ENCODE data around the gene IL23A. TPM values are rescaled to one million over a fixed set of nuclear protein-coding genes. Genes with fewer than 3 reads are reported as not detected.
"Not testable (repeated sequence)": the region's sequence is repeated elsewhere in the genome, so short reads cannot be mapped to it uniquely, and the experiment has no call there.

The IL23A gene
- total RNA-seq, 4 donors from 2014 or later: 0.67 to 1.1 TPM; not detected in 2

GRCh38 chr12:56333197-56333678, 5.4 kb upstream of the IL23A start:
- intact Hi-C loops (cut with DNase I): loop anchor here (10.0 kb wide), 1 partner anchor 132 kb away; the partner anchor contains the start of gene SPRYD4
- no peak for TF ChIP-seq POLR2A (IDR thresholded peaks at IDR 0.05)
- TF ChIP-seq, protein P1, sequence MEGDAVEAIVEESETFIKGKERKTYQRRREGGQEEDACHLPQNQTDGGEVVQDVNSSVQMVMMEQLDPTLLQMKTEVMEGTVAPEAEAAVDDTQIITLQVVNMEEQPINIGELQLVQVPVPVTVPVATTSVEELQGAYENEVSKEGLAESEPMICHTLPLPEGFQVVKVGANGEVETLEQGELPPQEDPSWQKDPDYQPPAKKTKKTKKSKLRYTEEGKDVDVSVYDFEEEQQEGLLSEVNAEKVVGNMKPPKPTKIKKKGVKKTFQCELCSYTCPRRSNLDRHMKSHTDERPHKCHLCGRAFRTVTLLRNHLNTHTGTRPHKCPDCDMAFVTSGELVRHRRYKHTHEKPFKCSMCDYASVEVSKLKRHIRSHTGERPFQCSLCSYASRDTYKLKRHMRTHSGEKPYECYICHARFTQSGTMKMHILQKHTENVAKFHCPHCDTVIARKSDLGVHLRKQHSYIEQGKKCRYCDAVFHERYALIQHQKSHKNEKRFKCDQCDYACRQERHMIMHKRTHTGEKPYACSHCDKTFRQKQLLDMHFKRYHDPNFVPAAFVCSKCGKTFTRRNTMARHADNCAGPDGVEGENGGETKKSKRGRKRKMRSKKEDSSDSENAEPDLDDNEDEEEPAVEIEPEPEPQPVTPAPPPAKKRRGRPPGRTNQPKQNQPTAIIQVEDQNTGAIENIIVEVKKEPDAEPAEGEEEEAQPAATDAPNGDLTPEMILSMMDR (IDR thresholded peaks at IDR 0.05): peak in 1 of 6 experiments; percentile 9
- 25 to 27% methylated on average over 8 of the region's 8 CpGs for WGBS, 2 donors

GRCh38 chr12:56333679-56334489, 4.8 kb upstream of the IL23A start, which contains the start of gene PAN2:
Gene PAN2, minus strand, starts transcription at chr12:56334000. Its CDS starts 906 bp downstream, at chr12:56333094.
- peak; percentile 97 to 98 for DNase-seq
- Histone ChIP-seq H3K27me3 (no peaks in the 10 kb centered on the region), H3K9me3 (no peaks in the 10 kb centered on the region), H3K4me3 (replicated peaks in 1 of 3) (peak within 1 kb of the TSS; percentile 41 to 76 (median 52)), H3K27ac (peak within 1 kb of the TSS; percentile 93 to 97 (median 96)), H3K4me1 (peaks cover 8 to 19% of the 10 kb centered on the region in 2 donors), H3K36me3 (no peaks in the 10 kb centered on the region)
- intact Hi-C loops (cut with DNase I): loop anchor here (10.0 kb wide), 1 partner anchor 131 kb away; the partner anchor contains the start of gene SPRYD4
- TF ChIP-seq, protein P1 (IDR thresholded peaks at IDR 0.05): peak; percentile 12 to 56 (median 40)
- peak in 1 of 2 donors; percentile 90 for TF ChIP-seq POLR2A (IDR thresholded peaks at IDR 0.05)
- WGBS, 2 donors: 0 to 1% methylated on average over 31 to 45 of the region's 45 CpGs

More at GRCh38 chr12:56333197-56333678, 5.4 kb upstream of the IL23A start:
- Histone ChIP-seq H3K4me1 (peaks cover 8 to 19% of the 10 kb centered on the region in 2 donors), H3K4me3 (replicated peaks in 1 of 3) (peak overlapping the region; percentile 41 to 76 (median 49)), H3K27me3 (no peaks in the 10 kb centered on the region), H3K36me3 (no peaks in the 10 kb centered on the region), H3K27ac (peak overlapping the region; percentile 93 to 97 (median 96)), H3K9me3 (no peaks in the 10 kb centered on the region)
- peak in 1 of 2 donors; percentile 8 for DNase-seq

DNA sequence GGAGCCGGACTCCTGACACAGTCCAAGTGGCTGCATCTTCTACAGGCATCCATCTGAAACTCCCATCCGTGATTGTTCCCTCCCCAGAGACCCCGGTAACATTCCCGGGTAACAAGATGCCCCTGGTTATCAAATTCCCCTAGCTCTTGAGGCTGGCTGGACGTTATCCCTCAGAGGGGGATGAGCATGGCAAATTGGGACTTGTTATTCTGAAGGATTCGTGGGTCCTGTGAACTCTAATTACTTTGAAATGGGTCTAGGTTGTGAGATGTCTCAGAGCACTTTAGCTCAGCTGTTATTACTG, 4.2 kb upstream of the IL23A start:
- no peaks in the 10 kb centered on the region for H3K27me3 ChIP-seq
- intact Hi-C loops (cut with DNase I): loop anchor here (10.0 kb wide), 1 partner anchor 130 kb away; the partner anchor contains the start of gene SPRYD4

GRCh38 chr12:56335527-56335926, 3.2 kb upstream of the IL23A start:
- 93 to 97% methylated on average over 8 of the region's 8 CpGs for WGBS, 2 donors
- peaks cover 8 to 19% of the 10 kb centered on the region in 2 donors for H3K4me1 ChIP-seq
- H3K9me3 ChIP-seq; H3K4me3 ChIP-seq (replicated peaks in 1 of 3); H3K27me3 ChIP-seq; H3K27ac ChIP-seq; DNase-seq; H3K36me3 ChIP-seq: not testable (repeated sequence)
- intact Hi-C loops (cut with DNase I): loop anchor here (10.0 kb wide), 1 partner anchor 129 kb away; the partner anchor contains the start of gene SPRYD4

More for the DNA sequence above, 4.2 kb upstream of the IL23A start:
- Histone ChIP-seq H3K4me3 (replicated peaks in 1 of 3) (peak overlapping the region in 2 of 3 donors; percentile 41 to 52), H3K36me3 (no peaks in the 10 kb centered on the region), H3K4me1 (peaks cover 8 to 19% of the 10 kb centered on the region in 2 donors), H3K9me3 (no peaks in the 10 kb centered on the region), H3K27ac (peak overlapping the region; percentile 93 to 97 (median 96))
- no peak for DNase-seq
- TF ChIP-seq, protein P1 (IDR thresholded peaks at IDR 0.05): no peak
- TF ChIP-seq POLR2A (IDR thresholded peaks at IDR 0.05): no peak
- WGBS, 2 donors: 4 to 11% methylated on average over 6 of the region's 6 CpGs

GRCh38 chr12:56336361-56337167, 2.1 kb upstream of the IL23A start:
- WGBS, 2 donors: 82 to 86% methylated on average over 9 of the region's 9 CpGs
- H3K36me3 ChIP-seq: no peaks in the 10 kb centered on the region
- H3K9me3 ChIP-seq: no peaks in the 10 kb centered on the region
- H3K4me1 ChIP-seq: peaks cover 8 to 19% of the 10 kb centered on the region in 2 donors
- no peak overlapping the region for H3K4me3 ChIP-seq (replicated peaks in 1 of 3)
- no peak overlapping the region for H3K27ac ChIP-seq
- intact Hi-C loops (cut with DNase I): loop anchor here (10.0 kb wide), 1 partner anchor 128 kb away; the partner anchor contains the start of gene SPRYD4
- DNase-seq: no peak
- H3K27me3 ChIP-seq: no peaks in the 10 kb centered on the region
- TF ChIP-seq, protein P1 (IDR thresholded peaks at IDR 0.05): no peak
- TF ChIP-seq POLR2A (IDR thresholded peaks at IDR 0.05): no peak

Measured in thyroid gland (tissue), 4 donors.